ENCODE measurements around the gene RASSF5.

The RASSF5 gene

DNA sequence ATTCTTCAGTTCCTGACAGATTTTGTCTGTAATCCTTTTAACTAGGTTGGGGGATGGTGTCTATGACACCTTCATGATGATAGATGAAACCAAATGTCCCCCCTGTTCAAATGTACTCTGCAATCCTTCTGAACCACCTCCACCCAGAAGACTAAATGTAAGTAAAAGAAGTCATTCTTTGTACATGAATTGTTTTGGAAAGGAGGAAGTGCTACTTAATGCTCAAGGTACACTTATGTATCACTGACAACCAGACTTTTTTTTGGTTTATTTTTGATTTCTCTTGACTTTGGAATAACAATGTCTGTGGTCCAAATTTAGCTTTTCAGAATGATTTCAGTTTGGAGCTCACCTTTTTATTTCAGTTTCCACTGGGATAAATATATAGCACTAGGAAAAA, 130.3 kb downstream of the RASSF5 start:
- no peaks in the 10 kb centered on the region for H3K36me3 ChIP-seq (ENCODE audit: control insufficient read depth, insufficient read depth, low read length)
- H3K27ac ChIP-seq = no peak overlapping the region
- no peaks in the 10 kb centered on the region for H3K27me3 ChIP-seq (ENCODE audit: control insufficient read depth, insufficient read depth, low read length)
- TF ChIP-seq CTCF (IDR thresholded peaks at IDR 0.05) = no peak
- H2AFZ ChIP-seq = no peak overlapping the region
- H3K9me3 ChIP-seq (ENCODE audit: control insufficient read depth, low read length) = no peaks in the 10 kb centered on the region
- H3K9ac ChIP-seq = no peak overlapping the region
- no peak overlapping the region for H3K4me3 ChIP-seq (ENCODE audit: low read depth, low read length)
- no peak overlapping the region for H3K4me2 ChIP-seq (ENCODE audit: low read length)
- no peaks in the 10 kb centered on the region for H3K79me2 ChIP-seq
- H3K4me1 ChIP-seq = no peaks in the 10 kb centered on the region
